Measurements from ENCODE around the gene LRRK2. TPM values are rescaled to one million over a fixed set of nuclear protein-coding genes. Genes with fewer than 3 reads are reported as not detected.

LRRK2 gene
- total RNA-seq, 1 experiment from 2014 or later = 0.13 TPM

- no peak for ATAC-seq
- DNase-seq (ENCODE audit: low read depth, low spot score) = no peak
- Histone ChIP-seq H3K4me3 (ENCODE audit: low read depth in 2 of 2, low read length in 2 of 2) (no peak overlapping the region), H3K4me1 (ENCODE audit: control insufficient read depth, insufficient read depth, low read length) (no peaks in the 10 kb centered on the region), H3K9me3 (ENCODE audit: control insufficient read depth, insufficient read depth, low read depth, low read length) (no peaks in the 10 kb centered on the region), H3K27me3 (ENCODE audit: control insufficient read depth, insufficient read depth, low read length) (no peaks in the 10 kb centered on the region; the same call in 1 of the 2 replicates), H3K36me3 (ENCODE audit: control insufficient read depth, insufficient read depth, low read length) (no peaks in the 10 kb centered on the region), H3K27ac (ENCODE audit: low read length) (no peak overlapping the region)
- BruUV-seq (replicated peaks) = no TSS peak
- in situ Hi-C loops (cut with HindIII; ENCODE audit: low pct_unique_long_range_greater_than_20kb, low sequenced_read_pairs) = no loop called here
- TF ChIP-seq CTCF (IDR thresholded peaks at IDR 0.05) (no peak), REST (IDR thresholded peaks at IDR 0.05; ENCODE audit: insufficient read depth in 1 of 2, low read depth in 2 of 2, low read length in 1 of 2) (no peak), TCF7L2 (IDR thresholded peaks at IDR 0.05; ENCODE audit: low read depth, low read length) (no peak), POLR2AphosphoS5 (IDR thresholded peaks at IDR 0.05; ENCODE audit: low read depth, low read length) (no peak), SIN3A (IDR thresholded peaks at IDR 0.05; ENCODE audit: borderline replicate concordance, insufficient read depth, low read depth, low read length) (no peak)
- ChIA-PET POLR2A (no interaction called here), CTCF (no interaction called here)
- intact Hi-C loops (cut with micrococcal nuclease; ENCODE audit: unreplicated experiment) = no loop called here
Measured at GRCh38 chr12:40175489-40175888, 49.3 kb upstream of the LRRK2 start.

GRCh38 chr12:40178701-40179100, 46.1 kb upstream of the LRRK2 start:
- ChIA-PET POLR2A (no interaction called here), CTCF (no interaction called here)
- no peak overlapping the region for H3K4me3 ChIP-seq (ENCODE audit: low read depth in 2 of 2, low read length in 2 of 2)
- no peak for DNase-seq (ENCODE audit: low read depth, low spot score)
- no peak for ATAC-seq
- H3K36me3 ChIP-seq (ENCODE audit: control insufficient read depth, insufficient read depth, low read length) = no peaks in the 10 kb centered on the region
- no peaks in the 10 kb centered on the region; the same call in 1 of the 2 replicates for H3K27me3 ChIP-seq (ENCODE audit: control insufficient read depth, insufficient read depth, low read length)
- no TSS peak for BruUV-seq (replicated peaks)
- H3K4me1 ChIP-seq (ENCODE audit: control insufficient read depth, insufficient read depth, low read length) = no peaks in the 10 kb centered on the region
- intact Hi-C loops (cut with micrococcal nuclease; ENCODE audit: unreplicated experiment) = no loop called here
- H3K9me3 ChIP-seq (ENCODE audit: control insufficient read depth, insufficient read depth, low read depth, low read length) = no peaks in the 10 kb centered on the region
- TF ChIP-seq POLR2AphosphoS5 (IDR thresholded peaks at IDR 0.05; ENCODE audit: low read depth, low read length) (no peak), CTCF (IDR thresholded peaks at IDR 0.05) (no peak), TCF7L2 (IDR thresholded peaks at IDR 0.05; ENCODE audit: low read depth, low read length) (no peak), SIN3A (IDR thresholded peaks at IDR 0.05; ENCODE audit: borderline replicate concordance, insufficient read depth, low read depth, low read length) (no peak), REST (IDR thresholded peaks at IDR 0.05; ENCODE audit: insufficient read depth in 1 of 2, low read depth in 2 of 2, low read length in 1 of 2) (no peak)
- in situ Hi-C loops (cut with HindIII; ENCODE audit: low pct_unique_long_range_greater_than_20kb, low sequenced_read_pairs) = no loop called here
- no peak overlapping the region for H3K27ac ChIP-seq (ENCODE audit: low read length)
